Muscle layer of duodenum (tissue), 2 donors: ENCODE measurements around the gene SFTPB.

Source experiments
- H3K27ac ChIP-seq: one replicate; pipeline ENCODE4 v1.7.0; 2013; ENCODE audit warnings: mild to moderate bottlenecking, low read length
- H3K27me3 ChIP-seq: one replicate; pipeline ENCODE4 v1.7.0; 2013; ENCODE audit warnings: low read depth, mild to moderate bottlenecking, control low read depth, low read length
- H3K36me3 ChIP-seq, 2 donors: one replicate each; pipeline ENCODE4 v1.7.0; 2013; ENCODE audit warnings: low read length in 2 of 2, control low read depth in 1 of 2, mild to moderate bottlenecking in 1 of 2; ENCODE audit not compliant: insufficient read depth in 2 of 2, control insufficient read depth in 1 of 2
- H3K4me1 ChIP-seq, 2 donors: one replicate each; pipeline ENCODE4 v1.7.0; 2013; ENCODE audit warnings: low read length in 2 of 2, mild to moderate bottlenecking in 2 of 2, control low read depth in 1 of 2, moderate library complexity in 1 of 2; ENCODE audit not compliant: insufficient read depth in 2 of 2, control insufficient read depth in 1 of 2
- H3K4me3 ChIP-seq, 2 donors: one replicate each; pipeline ENCODE4 v1.7.0; 2013; ENCODE audit warnings: low read length in 2 of 2, low read depth in 1 of 2, mild to moderate bottlenecking in 1 of 2
- H3K9me3 ChIP-seq, 2 donors: one replicate each; pipeline ENCODE4 v1.7.0; 2013; ENCODE audit warnings: low read length in 2 of 2, control low read depth in 1 of 2, mild to moderate bottlenecking in 1 of 2; ENCODE audit not compliant: control insufficient read depth in 1 of 2
- donor health status: healthy.

Gene SFTPB

DNA sequence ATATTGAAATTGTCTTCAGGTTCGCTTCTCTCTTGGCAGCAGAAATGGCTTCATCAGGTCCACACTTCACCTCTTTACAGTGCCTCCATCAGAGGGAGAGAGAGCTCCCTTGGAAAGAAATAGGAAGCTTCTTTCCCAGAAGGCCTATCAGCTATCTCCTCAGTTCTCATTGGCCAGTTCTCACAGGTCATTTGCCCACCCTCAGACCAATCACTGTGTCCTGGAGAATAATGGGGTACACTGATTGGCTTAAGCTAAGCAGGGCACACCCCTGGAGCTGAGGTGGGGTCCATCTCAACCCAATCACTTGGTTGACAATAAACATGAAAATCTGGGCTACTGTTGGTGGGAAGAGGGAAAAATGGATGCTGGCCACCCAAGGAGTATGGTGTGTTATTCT lies 31.3 kb upstream of the SFTPB start:
- no peaks in the 10 kb centered on the region for H3K27me3 ChIP-seq
- H3K4me3 ChIP-seq, result no peak overlapping the region
- H3K4me1 ChIP-seq, result no peaks in the 10 kb centered on the region
- no peaks in the 10 kb centered on the region for H3K36me3 ChIP-seq
- H3K27ac ChIP-seq, result no peak overlapping the region
- H3K9me3 ChIP-seq, result no peaks in the 10 kb centered on the region

DNA sequence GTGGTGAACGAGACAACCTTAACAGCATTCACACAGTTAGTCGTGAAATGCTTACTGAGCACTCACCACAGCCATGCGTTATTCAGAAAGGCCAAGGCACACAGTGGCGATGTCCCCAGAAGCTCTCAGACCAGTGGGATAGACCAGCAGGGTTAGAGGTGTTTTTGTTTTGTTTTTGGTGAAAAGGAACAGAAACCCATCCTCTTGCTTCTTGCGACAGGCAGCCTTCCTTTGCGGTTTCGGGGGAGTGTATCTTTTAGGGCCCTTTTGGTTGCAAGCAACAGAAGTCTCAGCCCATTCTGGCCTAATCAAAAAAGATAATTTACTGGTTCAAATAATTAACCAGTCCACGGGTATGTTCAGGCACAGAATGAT lies 30.9 kb upstream of the SFTPB start:
- H3K4me1 ChIP-seq, result no peaks in the 10 kb centered on the region
- H3K27me3 ChIP-seq, result no peaks in the 10 kb centered on the region
- H3K9me3 ChIP-seq, result no peaks in the 10 kb centered on the region
- H3K4me3 ChIP-seq, result no peak overlapping the region
- H3K36me3 ChIP-seq, result no peaks in the 10 kb centered on the region
- H3K27ac ChIP-seq, result no peak overlapping the region

DNA sequence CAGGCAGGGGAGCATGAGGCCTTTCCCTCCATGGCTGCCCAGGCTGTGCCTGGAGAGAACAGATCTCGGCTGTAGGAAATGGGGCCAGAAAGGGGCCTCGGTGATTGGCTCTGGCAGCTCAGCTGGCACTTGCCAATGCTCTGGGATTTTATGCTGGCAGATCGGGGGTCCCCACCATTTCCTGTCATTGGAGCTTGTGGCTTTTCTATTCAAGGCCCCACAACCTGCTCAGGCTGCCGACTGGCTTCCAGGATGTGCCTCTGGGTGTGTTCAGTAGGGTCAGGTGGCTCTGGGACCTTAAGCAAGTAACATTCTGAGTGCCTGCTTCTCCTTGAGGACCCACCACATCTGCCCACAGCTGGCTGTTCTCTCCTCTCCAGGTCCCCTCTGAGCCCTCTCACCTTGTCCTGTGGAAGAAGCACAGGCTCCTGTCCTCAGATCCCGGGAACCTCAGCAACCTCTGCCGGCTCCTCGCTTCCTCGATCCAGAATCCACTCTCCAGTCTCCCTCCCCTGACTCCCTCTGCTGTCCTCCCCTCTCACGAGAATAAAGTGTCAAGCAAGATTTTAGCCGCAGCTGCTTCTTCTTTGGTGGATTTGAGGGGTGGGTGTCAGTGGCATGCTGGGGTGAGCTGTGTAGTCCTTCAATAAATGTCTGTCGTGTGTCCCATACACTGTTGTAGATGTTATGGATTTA lies 30.3 kb upstream of the SFTPB start:
- Histone ChIP-seq H3K4me1 (no peaks in the 10 kb centered on the region), H3K9me3 (no peaks in the 10 kb centered on the region), H3K27me3 (no peaks in the 10 kb centered on the region), H3K4me3 (no peak overlapping the region), H3K27ac (no peak overlapping the region), H3K36me3 (no peaks in the 10 kb centered on the region)

DNA sequence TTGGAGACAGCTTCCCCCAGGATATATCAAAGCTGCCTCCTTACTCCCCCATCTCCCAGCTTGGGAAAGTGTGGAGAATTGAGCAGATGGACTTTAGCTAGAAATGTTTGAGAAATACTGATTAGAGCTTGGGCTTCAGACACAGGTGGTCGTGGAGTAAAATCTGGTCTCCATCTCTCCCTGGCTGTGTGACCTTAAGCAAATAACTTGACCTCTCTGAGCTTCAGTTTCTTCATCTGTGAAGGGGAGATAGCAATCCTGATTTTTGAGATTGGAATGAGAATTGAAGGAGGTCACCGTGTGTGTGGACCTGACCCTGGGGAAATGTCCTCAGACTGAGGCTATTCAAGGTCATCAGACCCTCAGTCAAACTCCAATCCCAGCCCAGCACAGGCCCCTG lies 29.7 kb upstream of the SFTPB start:
- no peaks in the 10 kb centered on the region for H3K4me1 ChIP-seq

DNA sequence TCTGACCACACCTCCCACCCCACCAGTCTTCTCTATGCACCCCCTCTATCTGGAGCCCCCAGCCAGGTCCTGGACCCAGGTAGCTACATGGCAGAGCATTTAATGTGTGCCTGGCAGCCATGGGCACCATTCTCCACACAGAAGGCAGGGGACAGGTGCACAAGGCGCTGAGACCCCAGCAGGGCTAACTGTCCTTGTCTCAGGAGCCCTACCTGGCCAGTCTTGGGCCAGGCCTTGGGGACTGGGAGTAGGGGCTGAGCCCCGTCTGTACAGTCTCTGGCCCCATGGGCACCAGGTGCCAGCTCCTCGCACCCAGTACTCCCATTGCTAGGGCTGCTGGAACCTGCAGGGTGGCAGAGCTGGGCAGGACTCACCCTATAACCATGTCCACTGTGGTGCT lies 29.1 kb upstream of the SFTPB start:
- H3K9me3 ChIP-seq, result no peaks in the 10 kb centered on the region
- no peaks in the 10 kb centered on the region for H3K4me1 ChIP-seq
- H3K4me3 ChIP-seq, result no peak overlapping the region
- H3K36me3 ChIP-seq, result no peaks in the 10 kb centered on the region
- no peak overlapping the region for H3K27ac ChIP-seq
- H3K27me3 ChIP-seq, result no peaks in the 10 kb centered on the region

More for the DNA sequence above, 29.7 kb upstream of the SFTPB start:
- Histone ChIP-seq H3K9me3 (no peaks in the 10 kb centered on the region), H3K4me3 (no peak overlapping the region), H3K36me3 (no peaks in the 10 kb centered on the region), H3K27me3 (no peaks in the 10 kb centered on the region), H3K27ac (no peak overlapping the region)

DNA sequence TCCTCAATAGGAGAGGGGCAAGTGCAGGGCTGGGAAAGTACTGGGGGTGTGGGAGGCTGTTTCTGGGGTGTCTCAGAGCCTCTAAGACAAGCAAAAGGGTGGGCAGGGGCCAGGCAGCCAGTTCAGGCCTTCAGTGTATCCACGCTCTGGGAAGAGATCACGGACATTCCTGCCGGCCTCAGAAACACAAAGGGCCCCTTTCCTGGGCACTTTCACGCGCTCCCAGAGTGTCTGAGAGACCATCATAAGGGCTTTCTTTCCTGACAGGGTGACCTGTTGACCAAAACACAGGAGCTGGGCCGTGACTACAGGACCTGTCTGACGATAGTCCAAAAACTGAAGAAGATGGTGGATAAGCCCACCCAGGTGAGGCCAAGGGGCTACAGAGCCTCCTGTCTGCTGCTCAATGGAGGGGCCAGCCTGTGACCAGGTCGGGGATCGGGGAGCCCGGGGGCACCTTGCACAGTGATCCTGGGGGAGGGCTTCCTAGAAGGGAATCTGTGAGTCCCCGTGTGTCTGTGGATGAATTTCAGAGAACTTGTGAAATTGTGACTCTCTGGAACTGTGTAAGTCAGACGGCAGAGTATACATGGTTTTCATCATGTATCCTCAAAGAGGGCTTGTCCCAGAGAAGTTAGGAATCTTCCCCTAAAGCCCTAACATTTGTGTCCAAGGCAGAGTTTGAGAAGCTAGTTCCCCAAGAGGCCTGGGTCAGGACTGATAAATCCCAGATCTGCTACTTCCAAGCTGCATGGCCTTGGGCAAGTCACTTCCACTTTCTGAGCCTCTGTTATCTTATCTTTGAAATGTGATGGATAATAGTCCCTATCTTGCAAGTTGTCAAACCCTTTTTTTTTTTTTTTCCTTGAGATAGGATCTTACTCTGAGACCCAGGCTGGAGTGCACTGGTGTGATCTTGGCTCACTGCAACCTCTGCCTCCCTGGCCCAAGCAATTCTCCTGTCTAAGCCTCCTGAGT lies 28.0 kb upstream of the SFTPB start:
- Histone ChIP-seq H3K36me3 (no peaks in the 10 kb centered on the region), H3K27ac (no peak overlapping the region), H3K9me3 (no peaks in the 10 kb centered on the region), H3K4me1 (no peaks in the 10 kb centered on the region), H3K4me3 (no peak overlapping the region), H3K27me3 (no peaks in the 10 kb centered on the region)

DNA sequence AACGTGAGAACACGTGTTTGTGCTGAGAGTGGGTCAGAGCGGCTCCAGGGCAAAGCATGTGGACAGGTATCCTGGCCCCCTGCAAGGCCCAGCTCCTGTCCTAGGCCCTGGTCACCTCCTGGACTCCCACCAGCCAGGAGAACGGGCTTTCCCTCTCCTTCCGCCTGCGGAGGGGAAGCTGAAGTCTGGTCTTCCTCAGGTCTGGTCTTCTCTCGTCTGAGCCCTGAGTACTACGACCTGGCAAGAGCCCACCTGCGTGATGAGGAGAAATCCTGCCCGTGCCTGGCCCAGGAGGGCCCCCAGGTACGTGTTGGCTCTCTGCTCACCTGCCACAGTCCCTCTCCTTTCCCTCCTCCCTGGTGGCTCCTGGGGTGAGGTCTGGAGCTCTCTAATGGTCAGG lies 27.1 kb upstream of the SFTPB start:
- Histone ChIP-seq H3K36me3 (no peaks in the 10 kb centered on the region), H3K4me3 (no peak overlapping the region), H3K9me3 (no peaks in the 10 kb centered on the region), H3K27me3 (no peaks in the 10 kb centered on the region), H3K4me1 (no peaks in the 10 kb centered on the region), H3K27ac (no peak overlapping the region)

DNA sequence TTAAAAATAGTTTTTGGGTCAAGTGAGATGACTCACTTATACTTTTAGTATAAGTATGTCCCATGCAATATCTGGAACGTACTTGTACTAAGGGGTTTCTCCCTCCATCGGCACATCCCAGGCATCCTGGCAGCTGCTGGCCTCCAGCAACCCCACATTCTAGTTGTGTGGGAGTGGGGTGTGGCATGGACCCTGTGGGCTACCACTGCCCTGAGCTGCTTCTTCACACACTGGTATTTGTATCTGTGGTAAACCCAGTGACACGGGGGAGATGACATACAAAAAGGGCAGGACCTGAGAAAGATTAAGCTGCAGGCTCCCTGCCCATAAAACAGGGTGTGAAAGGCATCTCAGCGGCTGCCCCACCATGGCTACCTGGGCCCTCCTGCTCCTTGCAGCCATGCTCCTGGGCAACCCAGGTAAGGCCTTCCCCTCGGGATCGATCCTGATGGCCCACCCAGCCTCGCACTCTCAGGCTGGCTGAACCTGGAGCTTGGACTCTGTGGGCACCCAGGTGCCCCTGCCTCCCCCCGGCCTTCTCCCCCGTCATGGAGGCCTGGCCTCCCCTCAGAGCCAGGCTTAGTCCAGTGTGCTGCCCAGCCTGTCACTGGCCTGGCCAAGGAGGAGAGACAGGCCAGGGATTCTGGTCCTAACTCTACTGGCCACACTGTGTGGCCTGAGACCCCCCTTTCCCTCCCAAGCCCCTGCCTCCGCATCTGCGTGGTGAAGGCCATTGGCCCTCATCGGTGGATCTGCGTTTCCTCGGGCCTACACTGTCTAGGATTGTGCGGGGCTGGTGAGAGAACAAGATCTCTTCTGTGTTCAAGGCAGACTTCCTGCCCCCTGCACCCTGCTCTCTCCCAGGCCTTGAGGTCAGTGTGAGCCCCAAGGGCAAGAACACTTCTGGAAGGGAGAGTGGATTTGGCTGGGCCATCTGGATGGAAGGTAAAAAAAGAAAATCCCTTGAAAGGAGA lies 26.3 kb upstream of the SFTPB start, which contains the start of gene GNLY:
Gene GNLY (plus strand): TSS at position 307 of the 974 bp plus-strand sequence. CDS start 61 bp downstream, at position 368.
- Histone ChIP-seq H3K9me3 (no peaks in the 10 kb centered on the region), H3K27ac (no peak within 1 kb of the TSS), H3K4me3 (no peak within 1 kb of the TSS), H3K36me3 (no peaks in the 10 kb centered on the region), H3K27me3 (no peaks in the 10 kb centered on the region), H3K4me1 (no peaks in the 10 kb centered on the region)

DNA sequence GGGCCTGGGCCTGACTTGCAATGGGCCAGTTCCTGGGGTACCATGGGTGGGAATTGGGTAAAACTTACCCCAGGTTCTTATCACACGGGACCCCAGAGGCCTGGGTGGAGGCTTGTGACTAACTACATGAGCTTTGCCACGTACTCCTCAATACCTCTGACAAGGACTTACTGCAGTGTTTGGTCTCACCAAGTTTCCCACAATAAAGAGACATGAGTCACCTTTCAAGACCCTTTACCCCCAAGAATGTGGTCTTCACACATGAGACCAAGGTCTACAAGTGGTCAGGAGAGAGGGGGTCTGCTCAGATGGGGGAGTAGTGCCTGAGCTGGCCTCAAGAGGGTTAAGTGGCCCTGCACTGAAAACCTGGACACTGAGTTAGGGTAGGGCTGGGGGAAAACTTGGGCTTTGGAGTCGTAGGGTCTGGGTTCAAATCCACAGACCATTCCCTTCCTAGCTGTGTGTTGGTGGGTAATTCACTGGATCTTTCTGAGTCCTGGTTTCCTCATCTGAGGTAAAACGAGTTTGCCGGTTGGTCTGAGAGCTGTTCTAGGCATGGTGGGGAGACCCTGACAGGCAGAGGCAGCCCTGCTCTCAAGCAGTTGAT lies 24.1 kb upstream of the SFTPB start:
- Histone ChIP-seq H3K27me3 (no peaks in the 10 kb centered on the region), H3K4me1 (no peaks in the 10 kb centered on the region), H3K27ac (no peak overlapping the region), H3K4me3 (no peak overlapping the region), H3K9me3 (no peaks in the 10 kb centered on the region), H3K36me3 (no peaks in the 10 kb centered on the region)

DNA sequence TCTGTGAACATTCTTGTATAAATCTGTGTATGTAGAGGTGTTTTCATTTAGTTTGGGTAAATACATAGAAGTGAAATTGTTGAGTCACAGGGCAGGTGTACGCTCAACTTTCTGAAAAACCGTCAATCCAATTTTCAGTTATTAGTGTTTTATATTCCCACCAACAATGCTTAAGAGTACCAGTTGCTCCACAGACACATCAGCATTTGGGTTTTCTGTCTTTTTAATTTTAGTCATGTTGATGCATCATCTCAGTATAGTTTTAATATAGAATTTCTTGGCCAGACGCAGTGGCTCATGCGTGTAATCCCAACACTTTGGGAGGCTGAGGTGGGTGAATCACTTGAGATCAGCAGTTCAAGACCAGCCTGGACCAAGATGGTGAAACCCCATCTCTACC lies 22.9 kb upstream of the SFTPB start:
- no peak overlapping the region for H3K27ac ChIP-seq
- no peaks in the 10 kb centered on the region for H3K4me1 ChIP-seq
- no peaks in the 10 kb centered on the region for H3K9me3 ChIP-seq
- H3K4me3 ChIP-seq, result no peak overlapping the region
- no peaks in the 10 kb centered on the region for H3K36me3 ChIP-seq
- no peaks in the 10 kb centered on the region for H3K27me3 ChIP-seq
